CD4-positive, alpha-beta memory T cell (primary cell): ENCODE measurements around the gene SMC5. TPM values are rescaled to one million over a fixed set of nuclear protein-coding genes. Genes with fewer than 3 reads are reported as not detected.
A peak's percentile ranks its signal among the peaks of the same experiment; 100 is the strongest.
"Not testable (repeated sequence)": the region's sequence is repeated elsewhere in the genome, so short reads cannot be mapped to it uniquely, and the experiment has no call there.

Experiments
- CTCF ChIA-PET: fragments of 350-600 bp; sonication (Branson Sonifier 250); formaldehyde crosslinking; loops from one replicate; lab custom pipeline; 2021; ENCODE audit warnings: inconsistent platforms; ENCODE audit not compliant: partially characterized antibody; lab: Charles Lee
- POLR2A ChIA-PET: fragments of 350-600 bp; sonication (Branson Sonifier 250); formaldehyde crosslinking; loops from one replicate; lab custom pipeline; 2021; ENCODE audit not compliant: partially characterized antibody; lab: Charles Lee
- DNase-seq, 5 donors: peaks; one replicate each; pipeline versions ENCODE4 v3.0.0 to v3.0.0-alpha.2; 2020 to 2022; ENCODE audit warnings: mixed read lengths in 1 of 5
- H3K27ac ChIP-seq: one replicate; pipeline ENCODE4 v1.7.0; 2013; ENCODE audit warnings: low read depth, low read length
- H3K27me3 ChIP-seq: 2 replicates; pipeline ENCODE4 v1.7.0; 2013; ENCODE audit warnings: mild to moderate bottlenecking, low read length, moderate library complexity; ENCODE audit not compliant: insufficient read depth
- H3K36me3 ChIP-seq: 2 replicates; pipeline ENCODE4 v1.7.0; 2013; ENCODE audit warnings: mild to moderate bottlenecking, low read length, moderate library complexity; ENCODE audit not compliant: insufficient read depth
- H3K4me1 ChIP-seq: 2 replicates; pipeline ENCODE4 v1.7.0; 2013; ENCODE audit warnings: mild to moderate bottlenecking, low read length, moderate library complexity; ENCODE audit not compliant: insufficient read depth
- H3K4me3 ChIP-seq, 2 donors: one replicate each; pipeline ENCODE4 v1.7.0; 2013; ENCODE audit warnings: low read length in 2 of 2, mild to moderate bottlenecking in 1 of 2
- H3K9me3 ChIP-seq, 2 donors: one replicate each; pipeline ENCODE4 v1.7.0; 2013; ENCODE audit warnings: low read length in 2 of 2, control low read depth in 1 of 2; ENCODE audit not compliant: control insufficient read depth in 1 of 2
- H3K27ac Mint-ChIP-seq, 7 donors: one replicate each; pipeline ENCODE4 v1.8.0; 2020 to 2021; ENCODE audit warnings: mixed read lengths in 7 of 7, mild to moderate bottlenecking in 6 of 7, inconsistent platforms in 3 of 7, moderate library complexity in 3 of 7
- H3K27me3 Mint-ChIP-seq, 2 donors: one replicate each; pipeline ENCODE4 v1.8.0; 2020 to 2021; ENCODE audit warnings: mixed read lengths in 2 of 2
- H3K36me3 Mint-ChIP-seq, 2 donors: one replicate each; pipeline ENCODE4 v1.8.0; 2020 to 2021; ENCODE audit warnings: mixed read lengths in 2 of 2, inconsistent platforms in 1 of 2, mild to moderate bottlenecking in 1 of 2
- H3K4me1 Mint-ChIP-seq, 4 donors: one replicate each; pipeline ENCODE4 v1.8.0; 2020 to 2021; ENCODE audit warnings: mixed read lengths in 4 of 4, mild to moderate bottlenecking in 1 of 4
- H3K4me3 Mint-ChIP-seq, 8 donors: one replicate each; pipeline ENCODE4 v1.8.0; 2020 to 2021; ENCODE audit warnings: mixed read lengths in 8 of 8, mild to moderate bottlenecking in 7 of 8, moderate library complexity in 6 of 8, inconsistent platforms in 3 of 8
- H3K9me3 Mint-ChIP-seq, 8 donors: one replicate each; pipeline ENCODE4 v1.8.0; 2020 to 2021; ENCODE audit warnings: mixed read lengths in 8 of 8, mild to moderate bottlenecking in 5 of 8, inconsistent platforms in 3 of 8, moderate library complexity in 1 of 8
- intact Hi-C: fragments of 100-400 bp; cut with micrococcal nuclease; formaldehyde crosslinking; loops from one replicate; pipeline ENCODE4 v1.15.1; 2023
- polyA plus RNA-seq, 2 donors: library from polyadenylated mRNA; unstranded; fragments of 300-500 nt; fragmentation: Illumina TruSeq; gene quantifications; one replicate each; pipeline ENCODE4 v1.2.3, GENCODE V29; 2021
- total RNA-seq, 2 experiments: library from RNA; stranded (reverse); gene quantifications; one replicate each; pipeline ENCODE4 v1.2.3, GENCODE V29; 2021

Gene SMC5
- total and polyA plus RNA-seq, 4 experiments from 2014 or later = 11.8 to 48.3 (median 34.3) TPM

- Mint-ChIP-seq H3K4me1 (peaks cover 53 to 82% (median 68%) of the 10 kb centered on the region in 4 donors), H3K27ac (peak overlapping the region; percentile 53 to 92 (median 78)), H3K27me3 (no peaks in the 10 kb centered on the region), H3K4me3 (peak overlapping the region; percentile 60 to 81 (median 76)), H3K36me3 (no peaks in the 10 kb centered on the region), H3K9me3 (no peaks in the 10 kb centered on the region)
- intact Hi-C loops = loop anchor here (1.0 to 5.0 kb wide), 4 partner anchors 12 to 84 kb away; no protein-coding TSS in a partner anchor
- ChIA-PET CTCF (interaction anchor here (1.3 to 2.6 kb wide), 6 partner anchors 10 to 204 kb away, joined by 4 to 13 read pairs (median 7); partner anchors contain the start of gene KLF9), POLR2A (interaction anchor here (1.5 to 7.4 kb wide), 4 partner anchors 10 to 24 kb away, joined by 6 to 104 read pairs (median 20); partner anchors contain the start of gene KLF9)
- Histone ChIP-seq H3K4me3 (peak overlapping the region in 1 of 2 donors; percentile 0), H3K27me3 (no peaks in the 10 kb centered on the region), H3K4me1 (peaks cover 83% of the 10 kb centered on the region), H3K9me3 (no peaks in the 10 kb centered on the region), H3K36me3 (no peaks in the 10 kb centered on the region), H3K27ac (peak overlapping the region; percentile 46)
- DNase-seq = peak; percentile 42 to 56 (median 54)
Measured at GRCh38 chr9:70398145-70398556, 139.4 kb downstream of the SMC5 start.

DNA sequence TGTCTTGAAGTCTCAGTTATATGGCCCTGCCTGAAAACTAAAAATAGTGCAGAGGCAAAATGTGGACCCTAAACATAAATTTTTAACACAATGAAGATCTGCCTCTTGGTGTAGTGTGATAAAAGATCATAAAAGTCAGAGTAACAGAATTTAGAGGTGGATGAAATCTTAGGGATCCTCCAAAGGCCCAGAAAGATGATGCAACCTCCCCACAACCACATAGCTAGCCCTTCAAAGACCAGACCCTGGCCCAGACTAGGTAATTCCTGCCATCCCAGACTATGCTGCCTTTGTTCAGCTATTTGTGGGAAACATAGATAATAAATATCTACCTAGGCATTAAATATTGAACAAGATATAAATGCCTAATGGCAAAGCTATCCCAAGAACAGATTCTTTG, 140.4 kb downstream of the SMC5 start:
- intact Hi-C loops = loop anchor here (5.0 kb wide), 2 partner anchors 47 to 83 kb away; no protein-coding TSS in a partner anchor
- no peak overlapping the region for H3K27ac ChIP-seq
- no peak overlapping the region for H3K4me3 ChIP-seq
- peaks cover 83% of the 10 kb centered on the region for H3K4me1 ChIP-seq
- H3K4me3 Mint-ChIP-seq = peak overlapping the region in 7 of 8 donors; percentile 18 to 79 (median 55)
- CTCF ChIA-PET = interaction anchor here (1.0 to 6.4 kb wide), 8 partner anchors 7 to 203 kb away, joined by 3 to 37 read pairs (median 7); partner anchors contain the start of gene KLF9
- H3K27me3 ChIP-seq = no peaks in the 10 kb centered on the region
- H3K27ac Mint-ChIP-seq = peak overlapping the region; percentile 53 to 92 (median 77)
- POLR2A ChIA-PET = interaction anchor here (1.5 to 7.4 kb wide), 5 partner anchors 9 to 23 kb away, joined by 6 to 104 read pairs (median 14); partner anchors contain the start of gene KLF9
- no peaks in the 10 kb centered on the region for H3K9me3 Mint-ChIP-seq
- no peaks in the 10 kb centered on the region for H3K9me3 ChIP-seq
- no peak for DNase-seq
- H3K4me1 Mint-ChIP-seq = peaks cover 56 to 82% (median 69%) of the 10 kb centered on the region in 4 donors
- H3K27me3 Mint-ChIP-seq = no peaks in the 10 kb centered on the region
- no peaks in the 10 kb centered on the region for H3K36me3 Mint-ChIP-seq
- H3K36me3 ChIP-seq = no peaks in the 10 kb centered on the region

GRCh38 chr9:70400107-70400892, 141.5 kb downstream of the SMC5 start:
- Mint-ChIP-seq H3K4me3 (peak overlapping the region in 4 of 8 donors; percentile 6 to 43 (median 21)), H3K36me3 (no peaks in the 10 kb centered on the region)
- DNase-seq = no peak

GRCh38 chr9:70401241-70401640, 142.5 kb downstream of the SMC5 start:
- peaks cover 86% of the 10 kb centered on the region for H3K4me1 ChIP-seq

More at GRCh38 chr9:70400107-70400892, 141.5 kb downstream of the SMC5 start:
- Histone ChIP-seq H3K36me3 (no peaks in the 10 kb centered on the region), H3K27me3 (no peaks in the 10 kb centered on the region), H3K9me3 (no peaks in the 10 kb centered on the region), H3K4me3 (no peak overlapping the region), H3K4me1 (peaks cover 81% of the 10 kb centered on the region), H3K27ac (no peak overlapping the region)
- intact Hi-C loops = no loop called here
- H3K9me3 Mint-ChIP-seq = no peaks in the 10 kb centered on the region
- H3K4me1 Mint-ChIP-seq = peaks cover 56 to 81% (median 70%) of the 10 kb centered on the region in 4 donors
- H3K27ac Mint-ChIP-seq = peak overlapping the region; percentile 53 to 86 (median 78)
- ChIA-PET POLR2A (interaction anchor here (1.5 to 7.4 kb wide), 4 partner anchors 8 to 19 kb away, joined by 6 to 104 read pairs (median 20); partner anchors contain the start of gene KLF9), CTCF (interaction anchor here (2.2 to 6.4 kb wide), 5 partner anchors 8 to 14 kb away, joined by 7 to 37 read pairs (median 7); partner anchors contain the start of gene KLF9)
- no peaks in the 10 kb centered on the region for H3K27me3 Mint-ChIP-seq

GRCh38 chr9:70402213-70402612, 143.4 kb downstream of the SMC5 start:
- Histone ChIP-seq H3K4me3 (no peak overlapping the region), H3K36me3 (no peaks in the 10 kb centered on the region), H3K27me3 (no peaks in the 10 kb centered on the region), H3K9me3 (no peaks in the 10 kb centered on the region), H3K27ac (no peak overlapping the region), H3K4me1 (peaks cover 87% of the 10 kb centered on the region)
- CTCF ChIA-PET = interaction anchor here (1.0 to 6.4 kb wide), 3 partner anchors 8 to 200 kb away, joined by 3 to 37 read pairs (median 4); no protein-coding TSS in a partner anchor
- no peak for DNase-seq
- Mint-ChIP-seq H3K9me3 (no peaks in the 10 kb centered on the region), H3K27me3 (no peaks in the 10 kb centered on the region), H3K36me3 (peaks cover 0 to 2% of the 10 kb centered on the region in 2 donors), H3K27ac (peak overlapping the region in 3 of 7 donors; percentile 36 to 66 (median 54)), H3K4me1 (peaks cover 67 to 89% (median 79%) of the 10 kb centered on the region in 4 donors), H3K4me3 (peak overlapping the region in 1 of 8 donors; percentile 17)
- intact Hi-C loops = no loop called here
- POLR2A ChIA-PET = interaction anchor here (7.1 to 7.4 kb wide), 2 partner anchors 10 to 18 kb away, joined by 69 to 104 read pairs; partner anchors contain the start of gene KLF9

More at GRCh38 chr9:70401241-70401640, 142.5 kb downstream of the SMC5 start:
- H3K27ac ChIP-seq, H3K27me3 ChIP-seq, H3K36me3 Mint-ChIP-seq, H3K27ac Mint-ChIP-seq, H3K4me3 Mint-ChIP-seq, H3K9me3 ChIP-seq, H3K4me3 ChIP-seq, DNase-seq, H3K27me3 Mint-ChIP-seq, H3K36me3 ChIP-seq, H3K9me3 Mint-ChIP-seq, intact Hi-C loops: not testable (repeated sequence)
- ChIA-PET POLR2A (interaction anchor here (7.1 to 7.4 kb wide), 2 partner anchors 11 to 19 kb away, joined by 69 to 104 read pairs; partner anchors contain the start of gene KLF9), CTCF (interaction anchor here (6.4 kb wide), 1 partner anchor 9 kb away, joined by 37 read pairs; no protein-coding TSS in a partner anchor)
- H3K4me1 Mint-ChIP-seq = peaks cover 61 to 86% (median 74%) of the 10 kb centered on the region in 4 donors

DNA sequence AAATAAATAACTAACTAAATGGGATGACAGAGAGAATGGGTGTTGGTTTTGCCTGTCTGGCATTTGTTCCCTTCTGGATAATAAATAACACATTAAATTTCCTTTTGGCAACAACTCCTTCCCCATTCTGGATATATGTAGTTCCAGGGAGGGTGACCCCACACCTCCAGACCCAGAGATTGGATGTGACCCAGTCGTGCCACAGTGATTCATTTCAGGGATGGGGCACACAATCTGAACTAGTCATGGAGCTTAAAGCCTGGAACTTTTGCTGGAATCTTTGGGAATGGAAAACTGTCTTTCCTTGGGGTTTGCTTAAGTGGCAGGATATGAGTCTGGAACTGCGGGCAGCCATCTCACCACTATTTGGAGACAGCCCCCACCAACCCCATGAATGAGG, 144.4 kb downstream of the SMC5 start:
- ChIA-PET CTCF (interaction anchor here (1.8 to 6.4 kb wide), 2 partner anchors 11 to 18 kb away, joined by 4 to 37 read pairs; no protein-coding TSS in a partner anchor), POLR2A (interaction anchor here (1.2 to 7.4 kb wide), 3 partner anchors 10 to 17 kb away, joined by 4 to 104 read pairs (median 69); partner anchors contain the start of gene KLF9)
- Histone ChIP-seq H3K4me1 (peaks cover 87% of the 10 kb centered on the region), H3K4me3 (no peak overlapping the region), H3K36me3 (no peaks in the 10 kb centered on the region), H3K27me3 (no peaks in the 10 kb centered on the region), H3K27ac (no peak overlapping the region), H3K9me3 (no peaks in the 10 kb centered on the region)
- peak overlapping the region in 5 of 7 donors; percentile 9 to 79 (median 52) for H3K27ac Mint-ChIP-seq
- no peaks in the 10 kb centered on the region for H3K27me3 Mint-ChIP-seq
- no peak for DNase-seq
- peak overlapping the region in 1 of 8 donors; percentile 29 for H3K4me3 Mint-ChIP-seq
- no peaks in the 10 kb centered on the region for H3K9me3 Mint-ChIP-seq
- intact Hi-C loops = no loop called here
- H3K4me1 Mint-ChIP-seq = peaks cover 64 to 89% (median 78%) of the 10 kb centered on the region in 4 donors
- peaks cover 0 to 3% of the 10 kb centered on the region in 2 donors for H3K36me3 Mint-ChIP-seq
